ENCODE data around the gene RAD51AP2.
"Not testable (repeated sequence)": the region's sequence is repeated elsewhere in the genome, so short reads cannot be mapped to it uniquely, and the experiment has no call there.

Gene RAD51AP2

GRCh38 chr2:17495590-17495989 lies 22.6 kb downstream of the RAD51AP2 start:
- TF ChIP-seq CTCF (conservative IDR thresholded peaks at IDR 0.05; ENCODE audit: low read length) (no peak), EZH2phosphoT487 (IDR thresholded peaks at IDR 0.05; ENCODE audit: borderline replicate concordance) (no peak)
- H3K9me2 ChIP-seq (replicated peaks; ENCODE audit: low read depth, low read length): no peaks in the 10 kb centered on the region

GRCh38 chr2:17490165-17490564 lies 28.1 kb downstream of the RAD51AP2 start:
- not testable (repeated sequence) for H3K36me3 ChIP-seq (ENCODE audit: insufficient read depth, low read length); H3K4me1 ChIP-seq (ENCODE audit: insufficient read depth, low read length, poor library complexity, severe bottlenecking); H2AFZ ChIP-seq (ENCODE audit: low read length); H3K9me3 ChIP-seq (ENCODE audit: insufficient read depth, low read depth, low read length); H4K20me1 ChIP-seq (ENCODE audit: insufficient read depth, low read length, poor library complexity, severe bottlenecking); H3K4me2 ChIP-seq (ENCODE audit: low read depth, low read length, poor library complexity, severe bottlenecking); H3K9me2 ChIP-seq (replicated peaks; ENCODE audit: low read depth, low read length); H3K27me3 ChIP-seq (ENCODE audit: insufficient read depth, low read length, poor library complexity, severe bottlenecking); H3K79me2 ChIP-seq (ENCODE audit: insufficient read depth, low read length); H3F3A ChIP-seq (ENCODE audit: low read depth); H3K9ac ChIP-seq (ENCODE audit: low read depth, low read length, poor library complexity, severe bottlenecking); H3K4me3 ChIP-seq (ENCODE audit: low read length, poor library complexity, severe bottlenecking)

More at GRCh38 chr2:17495590-17495989, 22.6 kb downstream of the RAD51AP2 start:
- Histone ChIP-seq H2AFZ (ENCODE audit: low read length) (no peak overlapping the region), H3K4me2 (ENCODE audit: low read depth, low read length, poor library complexity, severe bottlenecking) (no peak overlapping the region), H3K9me3 (ENCODE audit: insufficient read depth, low read depth, low read length) (no peaks in the 10 kb centered on the region), H3K4me1 (ENCODE audit: insufficient read depth, low read length, poor library complexity, severe bottlenecking) (no peaks in the 10 kb centered on the region), H3K36me3 (ENCODE audit: insufficient read depth, low read length) (no peaks in the 10 kb centered on the region), H3K4me3 (ENCODE audit: low read length, poor library complexity, severe bottlenecking) (no peak overlapping the region), H4K20me1 (ENCODE audit: insufficient read depth, low read length, poor library complexity, severe bottlenecking) (no peaks in the 10 kb centered on the region), H3K79me2 (ENCODE audit: insufficient read depth, low read length) (no peaks in the 10 kb centered on the region), H3F3A (ENCODE audit: low read depth) (no peaks in the 10 kb centered on the region), H3K27me3 (ENCODE audit: insufficient read depth, low read length, poor library complexity, severe bottlenecking) (no peaks in the 10 kb centered on the region), H3K9ac (ENCODE audit: low read depth, low read length, poor library complexity, severe bottlenecking) (no peak overlapping the region)

- not testable (repeated sequence) for H3K9me2 ChIP-seq (replicated peaks; ENCODE audit: low read depth, low read length); H4K20me1 ChIP-seq (ENCODE audit: insufficient read depth, low read length, poor library complexity, severe bottlenecking); H3K4me1 ChIP-seq (ENCODE audit: insufficient read depth, low read length, poor library complexity, severe bottlenecking); H3K4me3 ChIP-seq (ENCODE audit: low read length, poor library complexity, severe bottlenecking); H3K79me2 ChIP-seq (ENCODE audit: insufficient read depth, low read length); H3K9ac ChIP-seq (ENCODE audit: low read depth, low read length, poor library complexity, severe bottlenecking); H2AFZ ChIP-seq (ENCODE audit: low read length); H3F3A ChIP-seq (ENCODE audit: low read depth); H3K4me2 ChIP-seq (ENCODE audit: low read depth, low read length, poor library complexity, severe bottlenecking); H3K27me3 ChIP-seq (ENCODE audit: insufficient read depth, low read length, poor library complexity, severe bottlenecking); H3K36me3 ChIP-seq (ENCODE audit: insufficient read depth, low read length); H3K9me3 ChIP-seq (ENCODE audit: insufficient read depth, low read depth, low read length)
Measured at GRCh38 chr2:17488610-17489009, 29.6 kb downstream of the RAD51AP2 start.

- no peak for TF ChIP-seq CTCF (conservative IDR thresholded peaks at IDR 0.05; ENCODE audit: low read length)
- no peak for TF ChIP-seq EZH2phosphoT487 (IDR thresholded peaks at IDR 0.05; ENCODE audit: borderline replicate concordance)
- Histone ChIP-seq H3K9ac (ENCODE audit: low read depth, low read length, poor library complexity, severe bottlenecking) (no peak overlapping the region), H3K4me2 (ENCODE audit: low read depth, low read length, poor library complexity, severe bottlenecking) (no peak overlapping the region), H3K27me3 (ENCODE audit: insufficient read depth, low read length, poor library complexity, severe bottlenecking) (no peaks in the 10 kb centered on the region), H4K20me1 (ENCODE audit: insufficient read depth, low read length, poor library complexity, severe bottlenecking) (no peaks in the 10 kb centered on the region), H3K4me1 (ENCODE audit: insufficient read depth, low read length, poor library complexity, severe bottlenecking) (no peaks in the 10 kb centered on the region), H2AFZ (ENCODE audit: low read length) (no peak overlapping the region), H3K4me3 (ENCODE audit: low read length, poor library complexity, severe bottlenecking) (no peak overlapping the region), H3K9me3 (ENCODE audit: insufficient read depth, low read depth, low read length) (no peaks in the 10 kb centered on the region), H3F3A (ENCODE audit: low read depth) (no peaks in the 10 kb centered on the region), H3K9me2 (replicated peaks; ENCODE audit: low read depth, low read length) (no peaks in the 10 kb centered on the region), H3K36me3 (ENCODE audit: insufficient read depth, low read length) (no peaks in the 10 kb centered on the region), H3K79me2 (ENCODE audit: insufficient read depth, low read length) (no peaks in the 10 kb centered on the region)
Measured at GRCh38 chr2:17483496-17483895, 34.7 kb downstream of the RAD51AP2 start.
